H1 (cell line): ENCODE data around the gene CXCL12. TPM values are rescaled to one million over a fixed set of nuclear protein-coding genes. Genes with fewer than 3 reads are reported as not detected.

Experiments
- CTCF ChIA-PET: fragments of 300-600 bp; sonication (Branson Sonifier 250); formaldehyde crosslinking; loops from one replicate; lab custom pipeline; 2021; ENCODE audit not compliant: partially characterized antibody; lab: Charles Lee
- POLR2A ChIA-PET: fragments of 300-600 bp; sonication (Branson Sonifier 250); formaldehyde crosslinking; loops from one replicate; lab custom pipeline; 2021; ENCODE audit warnings: inconsistent platforms; ENCODE audit not compliant: partially characterized antibody; lab: Charles Lee
- DNase-seq, 2 experiments: peaks; one replicate each; pipeline versions ENCODE4 v3.0.0 to v3.0.0-alpha.2; 2010 to 2022; ENCODE audit warnings: low spot score in 2 of 2, low read depth in 1 of 2, mixed read lengths in 1 of 2
- FAIRE-seq: peaks from 2 replicates; lab custom pipeline; 2011; peaks lifted over from hg19 to GRCh38; lab: Jason Lieb, UNC
- H2AFZ ChIP-seq: 2 replicates; pipeline ENCODE4 v1.8.1; 2012; ENCODE audit warnings: low read length, inconsistent platforms
- H2AK5ac ChIP-seq: 2 replicates; pipeline ENCODE4 v1.6.1; 2013; ENCODE audit warnings: low read depth, low read length
- H2BK120ac ChIP-seq: replicated peaks from 2 replicates; pipeline ENCODE3; 2013; ENCODE audit warnings: low read depth, low read length, inconsistent platforms
- H2BK12ac ChIP-seq: 2 replicates; pipeline ENCODE4 v1.6.1; 2013; ENCODE audit warnings: low read depth, low read length
- H2BK15ac ChIP-seq: 2 replicates; pipeline ENCODE4 v1.6.1; 2013; ENCODE audit warnings: low read length
- H2BK20ac ChIP-seq: 2 replicates; pipeline ENCODE4 v1.6.1; 2013; ENCODE audit warnings: low read length
- H2BK5ac ChIP-seq: 2 replicates; pipeline ENCODE4 v1.6.1; 2013; ENCODE audit warnings: low read depth, low read length
- H3K14ac ChIP-seq: 2 replicates; pipeline ENCODE4 v1.6.1; 2013; ENCODE audit warnings: inconsistent platforms; ENCODE audit not compliant: insufficient read length
- H3K18ac ChIP-seq: 2 replicates; pipeline ENCODE4 v1.6.1; 2013; ENCODE audit warnings: low read length; ENCODE audit errors: extremely low read depth
- H3K23ac ChIP-seq: 2 replicates; pipeline ENCODE4 v1.6.1; 2013; ENCODE audit warnings: inconsistent platforms; ENCODE audit not compliant: insufficient read length
- H3K23me2 ChIP-seq: 2 replicates; pipeline ENCODE4 v1.6.1; 2013; ENCODE audit warnings: low read depth, low read length
- H3K27ac ChIP-seq: 2 replicates; pipeline ENCODE4 v1.6.1; 2011; ENCODE audit warnings: low read depth, low read length, inconsistent platforms
- H3K27me3 ChIP-seq, 4 experiments: replicated peaks in 1 of 4; 1 replicate in 1 of 4; 2 replicates in 3 of 4; pipeline versions ENCODE4 v1.6.1 to v1.8.1; 2011 to 2013; ENCODE audit warnings: low read length in 3 of 4, mild to moderate bottlenecking in 3 of 4, inconsistent platforms in 2 of 4, mixed read lengths in 2 of 4, moderate library complexity in 1 of 4; ENCODE audit not compliant: control insufficient read depth in 3 of 4, insufficient read depth in 3 of 4; ENCODE audit errors: extremely low read depth in 1 of 4
- H3K36me3 ChIP-seq, 4 experiments: 2 replicates each; pipeline versions ENCODE4 v1.6.1 to v1.8.1; 2011 to 2013; ENCODE audit warnings: mild to moderate bottlenecking in 4 of 4, low read length in 3 of 4, moderate library complexity in 2 of 4, control low read depth in 1 of 4, inconsistent platforms in 1 of 4; ENCODE audit not compliant: insufficient read depth in 4 of 4, control insufficient read depth in 2 of 4
- H3K4ac ChIP-seq: replicated peaks from 2 replicates; pipeline ENCODE3; 2013; ENCODE audit warnings: low read length, low read depth, mixed read lengths, inconsistent platforms; ENCODE audit not compliant: insufficient read length
- H3K4me1 ChIP-seq, 4 experiments: replicated peaks in 1 of 4; 1 replicate in 1 of 4; 2 replicates in 3 of 4; pipeline versions ENCODE4 v1.6.1 to v1.8.1; 2011 to 2013; ENCODE audit warnings: low read length in 3 of 4, inconsistent platforms in 2 of 4, mixed read lengths in 1 of 4; ENCODE audit not compliant: insufficient read depth in 4 of 4, control insufficient read depth in 3 of 4
- H3K4me2 ChIP-seq, 2 experiments: 2 replicates each; pipeline versions ENCODE4 v1.6.1 to v1.8.1; 2011 to 2013; ENCODE audit warnings: low read depth in 2 of 2, low read length in 2 of 2, control low read depth in 1 of 2, inconsistent platforms in 1 of 2, mild to moderate bottlenecking in 1 of 2; ENCODE audit not compliant: insufficient read depth in 1 of 2
- H3K4me3 ChIP-seq, 4 experiments: fragments of 200-600, 300-600 bp in 1 of 4; sonication (generic), shearing (Covaris generic), sonication (Bioruptor Twin) in 1 of 4; 2 replicates each; pipeline versions ENCODE4 v1.5.1 to v1.8.1; 2011 to 2016; ENCODE audit warnings: low read length in 4 of 4, low read depth in 3 of 4, control low read depth in 2 of 4, inconsistent platforms in 2 of 4, mild to moderate bottlenecking in 2 of 4, mixed read lengths in 1 of 4, moderate library complexity in 1 of 4; ENCODE audit not compliant: insufficient read depth in 2 of 4; ENCODE audit errors: extremely low read depth in 1 of 4
- H3K56ac ChIP-seq: replicated peaks from 2 replicates; pipeline ENCODE3; 2013; ENCODE audit warnings: low read depth, mild to moderate bottlenecking, mixed read lengths, low read length, inconsistent platforms; ENCODE audit not compliant: insufficient read length
- H3K79me1 ChIP-seq: 2 replicates; pipeline ENCODE4 v1.6.1; 2013; ENCODE audit warnings: low read depth, low read length, control low read depth
- H3K79me2 ChIP-seq, 2 experiments: 2 replicates each; pipeline versions ENCODE4 v1.6.1 to v1.8.1; 2012 to 2013; ENCODE audit warnings: low read length in 2 of 2, mild to moderate bottlenecking in 2 of 2, inconsistent platforms in 1 of 2; ENCODE audit not compliant: insufficient read depth in 2 of 2, control insufficient read depth in 1 of 2
- H3K9ac ChIP-seq, 4 experiments: replicated peaks in 1 of 4; 1 replicate in 1 of 4; 2 replicates in 3 of 4; pipeline versions ENCODE4 v1.6.1 to v1.8.1; 2011 to 2013; ENCODE audit warnings: low read depth in 3 of 4, low read length in 3 of 4, control low read depth in 2 of 4, mild to moderate bottlenecking in 2 of 4, moderate library complexity in 2 of 4, inconsistent platforms in 1 of 4; ENCODE audit errors: extremely low read depth in 1 of 4
- H3K9me3 ChIP-seq, 2 experiments: 2 replicates each; pipeline versions ENCODE4 v1.6.1 to v1.8.1; 2012 to 2013; ENCODE audit warnings: mild to moderate bottlenecking in 2 of 2, moderate library complexity in 2 of 2, control low read depth in 1 of 2, inconsistent platforms in 1 of 2, low read depth in 1 of 2, low read length in 1 of 2, mixed read lengths in 1 of 2; ENCODE audit not compliant: insufficient read depth in 2 of 2
- H4K20me1 ChIP-seq, 2 experiments: replicated peaks in 1 of 2; 2 replicates each; pipeline versions ENCODE3 to v1.8.1; 2011 to 2013; ENCODE audit warnings: inconsistent platforms in 2 of 2, low read length in 2 of 2, mild to moderate bottlenecking in 1 of 2; ENCODE audit not compliant: insufficient read depth in 2 of 2, control insufficient read depth in 1 of 2
- H4K5ac ChIP-seq: 2 replicates; pipeline ENCODE4 v1.6.1; 2013; ENCODE audit warnings: low read length, low read depth, mixed read lengths, inconsistent platforms; ENCODE audit not compliant: insufficient read length
- H4K8ac ChIP-seq: 2 replicates; pipeline ENCODE4 v1.8.0; 2013; ENCODE audit warnings: mild to moderate bottlenecking, moderate library complexity, low read length, inconsistent platforms; ENCODE audit not compliant: insufficient read depth; ENCODE audit errors: extremely low read depth
- H4K91ac ChIP-seq: replicated peaks from 2 replicates; pipeline ENCODE3; 2013; ENCODE audit warnings: low read length, mixed read lengths, inconsistent platforms; ENCODE audit not compliant: insufficient read length
- ASH2L ChIP-seq: fragments of 200-600, 300-600 bp; sonication (generic); IDR thresholded peaks from one replicate; pipeline ENCODE4 v1.7.1; 2017; ENCODE audit warnings: low read length
- ATF2 ChIP-seq: IDR thresholded peaks from 2 replicates; pipeline ENCODE4 v1.6.1; 2012; ENCODE audit warnings: low read length, inconsistent platforms
- CTCF ChIP-seq, 3 experiments: IDR thresholded peaks; 1 replicate in 2 of 3; 2 replicates in 1 of 3; pipeline versions ENCODE4 v1.5.1 to v1.6.1; 2011; ENCODE audit warnings: low read length in 3 of 3, mild to moderate bottlenecking in 3 of 3, inconsistent platforms in 2 of 3, low read depth in 1 of 3, moderate library complexity in 1 of 3; ENCODE audit not compliant: insufficient read depth in 1 of 3; ENCODE audit errors: control extremely low read depth in 1 of 3
- KDM4A ChIP-seq: IDR thresholded peaks from one replicate; pipeline ENCODE4 v1.7.1; 2012; ENCODE audit warnings: low read depth, mild to moderate bottlenecking, moderate library complexity, low read length, inconsistent platforms; ENCODE audit not compliant: severe bottlenecking
- POU5F1 ChIP-seq: IDR thresholded peaks from 2 replicates; pipeline ENCODE4 v1.6.1; 2011; ENCODE audit warnings: low read depth, mild to moderate bottlenecking, low read length, moderate library complexity
- RNF2 ChIP-seq: fragments of 200-900, 300-1000 bp; sonication (generic); IDR thresholded peaks from 2 replicates; pipeline ENCODE4 v1.7.1; 2016; ENCODE audit warnings: borderline replicate concordance, low read depth, mild to moderate bottlenecking, antibody characterized with exemption, low read length; ENCODE audit not compliant: poor library complexity, severe bottlenecking; ENCODE audit errors: missing control alignments
- SIN3A ChIP-seq, 2 experiments: IDR thresholded peaks in 1 of 2; conservative IDR thresholded peaks in 1 of 2; 2 replicates each; pipeline ENCODE4 v1.6.1; 2011 to 2012; ENCODE audit warnings: low read length in 2 of 2, improper control_type of control experiment in 1 of 2, low read depth in 1 of 2, mild to moderate bottlenecking in 1 of 2
- SRF ChIP-seq: IDR thresholded peaks from 2 replicates; pipeline ENCODE4 v1.6.1; 2011; ENCODE audit warnings: mild to moderate bottlenecking, low read depth, low read length, moderate library complexity
- TEAD4 ChIP-seq: IDR thresholded peaks from 2 replicates; pipeline ENCODE4 v1.6.1; 2012; ENCODE audit warnings: low read depth, low read length, inconsistent platforms, mixed read lengths
- WGBS, 2 experiments: shearing (Covaris generic) in 1 of 2; methylation state at CpG; one replicate each; pipeline versions ENCODE4 v1.1.6 to v1.1.7; 2013 to 2015; ENCODE audit warnings: low lambda C conversion rate in 2 of 2, mixed read lengths in 2 of 2, inconsistent platforms in 1 of 2, low coverage in 1 of 2, missing lambda C conversion rate in 1 of 2; ENCODE audit not compliant: insufficient replicate concordance in 2 of 2, insufficient coverage in 1 of 2, insufficient read length in 1 of 2; ENCODE audit errors: extremely low coverage in 1 of 2, missing lambda C conversion rate in 1 of 2; 5-methylcytosine and 5-hydroxymethylcytosine counted together
- polyA plus RNA-seq, 7 experiments: library from polyadenylated mRNA; depleted of rRNA in 3 of 7; stranded (reverse) in 5 of 7; unstranded in 2 of 7; fragments of >200 nt in 5 of 7; fragments of 200-250 nt in 2 of 7; gene quantifications; 1 replicate in 5 of 7; 2 replicates in 1 of 7; 4 replicates in 1 of 7; pipeline versions ENCODE4 v1.2.1 to v1.2.3, GENCODE V29; 2011 to 2013; ENCODE audit warnings: missing spikeins in 2 of 7, mixed read lengths in 2 of 7
- total RNA-seq: library from RNA; stranded (reverse); fragmentation: NEBNext Ultra II Directional; extraction: Animal tissue kit (Norgen Biotek cat#: 25700); gene quantifications from 2 replicates; pipeline ENCODE4 v1.2.1, GENCODE V29; 2021

Gene CXCL12
- total and polyA plus RNA-seq, 2 of the 8 experiments (the other 6 are each of a cell fraction or from before 2014, with no cell fraction given) = 51.4 to 53.8 TPM

- Histone ChIP-seq H2BK15ac (no peak overlapping the region), H4K91ac (no peak overlapping the region), H3K18ac (no peak overlapping the region), H2BK12ac (no peak overlapping the region), H3K79me2 (no peaks in the 10 kb centered on the region), H2AK5ac (no peak overlapping the region), H3K79me1 (no peaks in the 10 kb centered on the region), H3K27me3 (no peaks in the 10 kb centered on the region), H3K9ac (no peak overlapping the region), H4K8ac (no peak overlapping the region), H3K4ac (no peak overlapping the region), H2BK5ac (no peak overlapping the region), H2BK120ac (no peak overlapping the region), H4K20me1 (no peaks in the 10 kb centered on the region), H3K23me2 (no peaks in the 10 kb centered on the region), H3K4me1 (peaks cover 0 to 5% (median 2%) of the 10 kb centered on the region in 4 experiments; a peak in 1 of 7 replicates), H3K36me3 (no peaks in the 10 kb centered on the region), H3K4me2 (no peak overlapping the region), H3K56ac (no peak overlapping the region), H3K4me3 (no peak overlapping the region), H2AFZ (no peak overlapping the region), H3K9me3 (no peaks in the 10 kb centered on the region), H4K5ac (no peak overlapping the region), H3K27ac (no peak overlapping the region), H3K23ac (no peak overlapping the region), H2BK20ac (no peak overlapping the region), H3K14ac (no peak overlapping the region)
- ChIA-PET POLR2A (no interaction called here), CTCF (interaction anchor here (0.6 to 0.8 kb wide), 2 partner anchors 18 to 57 kb away, joined by 3 read pairs; no protein-coding TSS in a partner anchor)
- WGBS, 2 experiments = 67% methylated on average over 7 of the region's 7 CpGs; no CpG with 5 or more reads in 1 of the 2 experiments
- no peak for DNase-seq
- no peak for FAIRE-seq
- no peak for TF ChIP-seq ATF2
- no peak for TF ChIP-seq KDM4A
- TF ChIP-seq ASH2L = no peak
- no peak for TF ChIP-seq SRF
- TF ChIP-seq RNF2 = no peak
- no peak for TF ChIP-seq TEAD4
- no peak for TF ChIP-seq POU5F1
- no peak for TF ChIP-seq CTCF (IDR thresholded peaks at IDR 0.05; ENCODE audit: control extremely low read depth in 1 of 3, insufficient read depth in 1 of 3, low read depth in 1 of 3, low read length in 3 of 3)
- TF ChIP-seq SIN3A (conservative IDR thresholded peaks at IDR 0.05 in 1 of 2, IDR thresholded peaks at IDR 0.05 in 1 of 2; ENCODE audit: low read depth in 1 of 2, low read length in 2 of 2) = no peak
Measured at GRCh38 chr10:44332465-44332864, 52.4 kb downstream of the CXCL12 start.
